GM19043 (cell line): ENCODE measurements around the gene DUSP8.
"Not testable (repeated sequence)": the region's sequence is repeated elsewhere in the genome, so short reads cannot be mapped to it uniquely, and the experiment has no call there.

Experiments used
- ATAC-seq: cut with Tn5 transposase; IDR thresholded peaks from one replicate; pipeline ENCODE4 v1.9.1; 2021; ENCODE audit warnings: low read depth; ENCODE audit not compliant: unreplicated experiment

Gene DUSP8

DNA sequence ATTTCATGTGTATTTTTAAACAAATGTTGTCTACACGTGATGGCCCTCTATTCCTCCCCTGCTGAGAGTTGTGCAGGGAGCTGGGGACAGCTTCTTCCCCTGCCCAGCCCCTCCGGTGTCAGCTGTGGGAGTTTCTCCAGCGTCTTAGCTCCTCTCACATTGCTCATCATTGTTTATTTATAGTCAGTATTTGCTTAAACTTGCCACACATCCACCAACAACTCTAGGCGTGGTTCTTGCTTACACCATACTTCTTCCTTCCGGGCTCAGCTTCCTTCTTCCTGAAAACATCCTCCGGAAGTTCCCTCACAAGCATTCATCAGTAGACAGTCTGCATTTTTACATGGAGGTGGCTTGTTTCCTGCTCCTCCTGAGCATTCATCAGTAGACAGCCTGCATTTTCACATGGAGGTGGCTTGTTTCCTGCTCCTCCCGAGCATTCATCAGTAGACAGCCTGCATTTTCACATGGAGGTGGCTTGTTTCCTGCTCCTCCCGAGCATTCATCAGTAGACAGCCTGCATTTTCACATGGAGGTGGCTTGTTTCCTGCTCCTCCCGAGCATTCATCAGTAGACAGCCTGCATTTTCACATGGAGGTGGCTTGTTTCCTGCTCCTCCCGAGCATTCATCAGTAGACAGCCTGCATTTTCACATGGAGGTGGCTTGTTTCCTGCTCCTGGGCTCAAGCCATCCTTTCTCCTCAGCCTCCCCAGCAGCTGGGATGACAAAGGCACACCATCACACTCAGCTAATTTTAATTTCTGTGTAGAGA, 17.3 kb upstream of the DUSP8 start:
- ATAC-seq, result not testable (repeated sequence)

DNA sequence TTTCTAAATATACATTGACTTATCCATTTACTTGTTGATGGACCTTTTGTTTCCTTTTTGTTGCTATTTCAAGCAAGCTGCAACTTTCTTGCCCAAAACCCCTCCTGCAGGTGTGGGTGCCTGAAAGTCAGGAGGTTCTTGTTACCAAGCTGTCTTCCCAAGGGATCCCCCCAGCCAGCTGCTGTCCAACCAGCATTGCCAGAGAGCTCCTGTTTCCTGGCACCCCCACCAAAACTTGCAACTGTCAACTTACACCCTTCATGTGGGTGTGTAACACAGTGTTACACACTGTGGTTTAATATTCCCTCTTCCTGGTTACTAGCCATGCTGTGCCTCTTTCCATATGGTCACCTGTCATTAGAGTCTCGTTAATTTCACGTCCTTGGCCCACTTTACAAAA, 14.6 kb upstream of the DUSP8 start:
- ATAC-seq, result no peak

DNA sequence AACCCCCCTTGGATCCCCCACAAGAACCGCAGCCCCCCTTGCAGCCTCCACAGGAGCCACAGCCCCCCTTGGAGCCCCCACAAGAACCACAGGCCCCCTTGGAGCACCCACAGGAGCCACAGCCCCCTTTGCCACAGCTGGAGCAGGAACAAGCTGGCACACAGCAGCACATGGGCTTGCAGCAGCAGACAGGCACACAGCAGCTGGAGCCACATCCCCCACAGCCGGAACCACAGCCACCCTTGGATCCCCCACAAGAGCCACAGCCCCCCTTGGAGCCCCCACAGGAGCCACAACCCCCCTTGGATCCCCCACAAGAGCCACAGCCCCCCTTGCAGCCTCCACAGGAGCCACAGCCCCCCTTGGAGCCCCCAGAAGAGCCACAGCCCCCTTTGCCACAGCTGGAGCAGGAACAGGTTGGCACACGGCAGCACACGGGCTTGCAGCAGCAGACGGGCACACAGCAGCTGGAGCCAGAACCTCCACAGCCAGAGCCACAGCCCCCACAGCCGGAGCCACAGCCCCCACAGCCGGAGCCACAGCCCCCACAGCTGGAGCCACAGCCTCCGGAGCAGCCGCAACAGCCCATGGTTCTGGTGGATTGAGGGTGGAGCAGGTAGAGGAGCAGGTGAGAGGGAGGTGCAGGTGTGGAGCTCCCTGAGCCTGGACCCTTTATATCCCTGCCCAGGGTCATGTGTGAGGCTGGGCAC, 12.7 kb upstream of the DUSP8 start, which contains the start of gene KRTAP5-1:
Gene KRTAP5-1 (minus strand): TSS at position 623 of the 710 bp plus-strand sequence. CDS start 34 bp downstream, at position 589.
- not testable (repeated sequence) for ATAC-seq

DNA sequence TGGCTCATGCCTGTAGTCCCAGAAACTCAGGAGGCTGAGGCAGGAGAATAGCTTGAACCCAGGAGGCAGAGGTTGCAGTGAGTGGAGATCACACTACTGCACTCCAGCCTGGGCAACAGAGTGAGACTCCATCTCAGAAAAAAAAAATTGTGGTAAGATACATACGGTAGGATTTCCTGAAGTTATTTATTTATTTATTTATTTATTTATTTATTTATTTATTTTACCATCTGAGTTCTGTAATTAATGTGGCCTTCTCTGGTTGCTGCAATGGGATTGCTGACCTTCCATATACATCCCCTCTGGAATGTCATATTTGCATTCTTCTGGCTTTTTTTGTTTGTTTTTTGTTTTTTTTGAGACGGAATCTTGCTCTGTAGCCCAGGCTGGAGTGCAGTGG, 10.8 kb upstream of the DUSP8 start:
- not testable (repeated sequence) for ATAC-seq

DNA sequence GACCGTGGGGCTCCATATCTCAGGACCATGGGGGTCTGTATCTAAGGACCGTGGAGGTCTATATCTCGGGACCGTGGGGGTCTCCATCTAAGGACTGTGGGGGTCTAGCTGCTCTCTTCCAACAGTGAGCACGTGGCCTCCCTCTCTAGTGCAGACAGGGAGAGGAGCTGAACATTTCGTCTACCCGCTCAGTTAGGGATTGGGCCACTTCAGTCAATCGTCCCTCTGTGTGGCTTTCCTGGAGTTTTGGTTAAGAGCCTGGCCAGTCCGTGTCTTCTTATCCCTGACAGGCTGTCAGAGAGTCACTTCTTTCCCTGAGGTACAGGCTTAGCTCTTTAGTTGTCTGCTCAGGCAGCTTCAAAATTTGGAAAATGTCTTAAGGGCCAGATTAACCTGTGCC, 9.9 kb upstream of the DUSP8 start:
- ATAC-seq, result no peak

DNA sequence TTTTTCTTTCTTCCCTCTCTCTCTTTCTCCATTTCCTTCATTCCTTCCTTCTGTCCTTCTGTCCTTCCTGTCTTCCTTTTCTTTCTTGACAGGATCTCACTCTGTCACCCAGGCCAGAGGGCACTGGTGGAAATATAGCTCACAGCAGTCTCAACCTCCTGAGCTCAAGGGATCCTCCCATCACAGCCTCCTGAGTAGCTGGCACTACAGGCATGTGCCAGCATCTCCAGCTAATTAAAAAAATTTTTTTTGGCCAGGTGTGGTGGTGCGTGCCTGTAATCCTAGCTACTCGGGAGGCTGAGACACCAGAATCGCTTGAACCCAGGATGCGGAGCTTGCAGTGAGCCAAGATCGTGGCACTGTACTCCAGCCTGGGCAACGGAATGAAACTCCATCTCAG, 4.8 kb upstream of the DUSP8 start:
- ATAC-seq, result no peak

DNA sequence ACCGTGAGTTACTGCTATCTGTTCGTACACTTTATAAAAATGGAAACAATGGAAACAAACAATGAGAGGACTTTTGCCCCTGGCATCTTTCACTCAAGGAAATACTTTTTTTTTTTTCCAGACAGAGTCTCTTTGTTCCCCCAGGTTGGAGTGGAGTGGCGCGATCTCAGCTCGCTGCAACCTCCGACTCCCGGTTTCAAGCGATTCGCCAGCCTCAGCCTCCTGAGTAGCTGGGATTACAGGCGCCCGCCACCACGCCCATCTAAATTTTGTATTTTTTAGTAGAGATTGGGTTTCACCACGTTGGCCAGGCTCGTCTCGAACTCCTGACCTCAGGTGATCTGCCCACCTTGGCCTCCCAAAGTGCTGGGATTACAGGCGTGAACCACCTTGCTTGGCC, 3.7 kb upstream of the DUSP8 start:
- ATAC-seq, result not testable (repeated sequence)

DNA sequence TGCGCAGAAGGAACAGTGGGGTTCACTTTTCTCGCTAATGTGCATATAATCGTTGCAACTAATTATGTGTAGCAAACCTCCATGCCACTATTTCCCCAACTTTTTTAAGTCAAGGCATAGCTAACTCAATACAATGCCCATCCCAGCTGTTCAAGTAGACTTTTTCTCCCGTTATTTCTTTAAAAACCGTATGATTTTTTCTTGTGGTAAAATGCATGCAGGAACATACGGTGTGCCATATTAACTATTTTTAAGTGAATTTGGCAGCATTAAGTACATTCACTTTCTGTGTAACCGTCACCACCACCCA, 2.8 kb upstream of the DUSP8 start:
- no peak for ATAC-seq

DNA sequence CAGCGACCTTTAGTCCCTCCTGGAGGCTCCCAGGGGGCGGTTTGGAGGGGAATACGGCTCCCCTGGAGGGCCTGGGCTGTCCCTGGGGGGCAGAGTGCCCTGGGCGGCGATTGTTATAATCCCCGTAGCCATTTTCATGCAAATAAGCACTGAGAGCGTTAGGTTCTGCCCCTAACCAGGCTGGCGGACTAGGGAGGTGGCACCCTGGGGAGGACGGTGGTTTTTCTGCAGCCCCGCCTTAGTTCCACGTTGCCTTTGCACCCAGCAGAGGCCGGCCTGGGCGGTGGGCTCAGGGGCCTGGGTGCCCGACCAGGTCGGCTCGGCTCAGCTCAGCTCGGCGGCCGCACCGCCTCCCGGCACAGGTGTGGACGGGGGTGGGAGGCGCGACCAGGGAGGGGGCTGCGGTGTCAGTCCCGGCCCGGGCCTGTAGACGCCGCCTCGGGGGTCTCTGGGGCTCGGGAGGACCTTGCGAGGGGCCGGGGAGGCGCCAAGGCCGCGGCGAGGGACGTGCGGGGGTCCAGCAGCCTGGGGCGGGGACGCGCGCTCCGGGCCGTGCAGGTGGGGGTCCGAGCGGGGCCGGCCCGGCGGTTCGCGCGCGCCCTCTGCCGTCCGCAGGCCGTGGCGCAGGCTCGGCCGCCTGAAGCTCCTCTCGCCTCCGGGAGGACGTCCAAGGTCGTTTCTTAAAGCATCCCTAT, 2.3 kb upstream of the DUSP8 start:
- no peak for ATAC-seq

DNA sequence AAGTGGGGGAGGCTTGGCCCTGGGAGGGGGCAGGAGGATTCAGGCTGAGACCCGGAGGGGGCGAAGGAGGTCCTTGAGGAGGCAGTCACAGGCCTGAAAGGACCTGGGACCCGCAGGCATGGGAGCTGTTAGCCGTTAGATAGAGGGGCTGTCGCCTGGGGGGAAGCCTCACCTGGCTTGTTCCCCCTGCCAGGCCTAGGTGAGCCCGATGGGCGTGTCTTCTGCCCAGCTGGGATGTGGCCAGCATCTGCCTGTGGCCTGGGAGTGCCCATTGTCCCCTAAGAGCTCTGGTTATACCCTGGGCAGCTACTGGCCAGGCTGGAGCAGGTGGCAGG, 1.8 kb upstream of the DUSP8 start:
- no peak for ATAC-seq

DNA sequence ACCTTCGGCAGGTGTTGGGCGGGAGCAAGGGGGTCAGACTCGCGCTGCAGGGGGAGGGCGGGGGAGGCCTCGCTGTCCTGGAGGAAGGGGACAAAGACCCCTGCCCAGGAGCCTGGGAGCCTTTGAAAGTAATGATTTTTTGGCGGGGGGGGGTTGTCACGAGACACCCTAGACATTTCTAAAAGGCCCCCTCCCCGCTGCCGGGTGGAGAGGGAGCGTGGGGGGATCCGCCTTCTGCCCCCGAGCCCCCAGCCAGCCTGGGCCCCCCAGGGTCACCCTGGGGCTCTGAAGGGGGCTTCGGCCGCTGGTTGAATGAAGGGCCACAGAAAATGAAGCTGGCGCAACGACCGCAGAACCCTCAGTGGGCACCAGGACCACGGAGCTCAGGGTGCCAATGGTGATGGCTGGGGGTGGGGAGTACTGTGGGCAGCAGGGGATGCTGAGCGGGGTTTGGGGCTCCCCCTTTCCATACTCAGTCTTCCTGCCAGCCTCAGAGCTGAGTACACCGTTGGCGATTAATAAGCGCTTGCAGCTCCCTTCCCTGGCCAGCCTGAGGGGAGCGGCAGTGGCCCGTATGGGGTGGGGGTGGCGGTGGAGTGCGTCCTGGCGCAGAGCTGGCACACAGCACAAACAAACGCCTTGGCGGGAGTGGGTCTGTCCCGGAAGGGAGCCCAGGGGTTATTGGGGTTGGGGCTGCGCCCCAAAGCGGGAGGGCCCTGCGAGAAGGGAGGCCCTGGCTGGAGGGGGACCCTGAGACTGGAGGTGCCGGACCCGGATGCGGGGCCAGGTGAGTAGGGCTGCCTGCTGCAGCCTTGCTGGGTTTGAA, 1.2 kb upstream of the DUSP8 start:
- no peak for ATAC-seq

DNA sequence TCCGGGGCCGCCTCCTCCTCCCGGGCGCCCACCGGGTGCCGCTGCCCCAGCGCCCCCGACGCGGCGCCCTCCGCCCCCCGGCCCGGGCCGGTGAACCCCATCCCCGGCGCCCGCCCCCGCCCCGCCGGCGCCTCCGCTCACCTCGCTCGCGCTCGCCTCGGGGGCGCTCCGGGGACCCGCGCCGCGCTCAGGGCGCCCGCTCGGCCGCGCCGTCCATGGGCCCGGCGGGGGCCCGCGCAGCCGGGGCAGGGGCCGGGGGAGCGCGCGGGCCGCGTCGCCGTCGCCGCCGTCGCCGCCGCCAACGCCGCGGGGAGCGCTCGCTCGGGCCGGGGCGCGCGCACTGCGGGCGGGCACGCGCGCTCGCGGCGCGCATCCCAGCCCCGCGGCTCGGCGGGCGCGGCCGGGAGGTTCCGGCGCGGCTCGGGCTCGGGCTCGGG, 293 bp downstream of the DUSP8 start:
- no peak for ATAC-seq

DNA sequence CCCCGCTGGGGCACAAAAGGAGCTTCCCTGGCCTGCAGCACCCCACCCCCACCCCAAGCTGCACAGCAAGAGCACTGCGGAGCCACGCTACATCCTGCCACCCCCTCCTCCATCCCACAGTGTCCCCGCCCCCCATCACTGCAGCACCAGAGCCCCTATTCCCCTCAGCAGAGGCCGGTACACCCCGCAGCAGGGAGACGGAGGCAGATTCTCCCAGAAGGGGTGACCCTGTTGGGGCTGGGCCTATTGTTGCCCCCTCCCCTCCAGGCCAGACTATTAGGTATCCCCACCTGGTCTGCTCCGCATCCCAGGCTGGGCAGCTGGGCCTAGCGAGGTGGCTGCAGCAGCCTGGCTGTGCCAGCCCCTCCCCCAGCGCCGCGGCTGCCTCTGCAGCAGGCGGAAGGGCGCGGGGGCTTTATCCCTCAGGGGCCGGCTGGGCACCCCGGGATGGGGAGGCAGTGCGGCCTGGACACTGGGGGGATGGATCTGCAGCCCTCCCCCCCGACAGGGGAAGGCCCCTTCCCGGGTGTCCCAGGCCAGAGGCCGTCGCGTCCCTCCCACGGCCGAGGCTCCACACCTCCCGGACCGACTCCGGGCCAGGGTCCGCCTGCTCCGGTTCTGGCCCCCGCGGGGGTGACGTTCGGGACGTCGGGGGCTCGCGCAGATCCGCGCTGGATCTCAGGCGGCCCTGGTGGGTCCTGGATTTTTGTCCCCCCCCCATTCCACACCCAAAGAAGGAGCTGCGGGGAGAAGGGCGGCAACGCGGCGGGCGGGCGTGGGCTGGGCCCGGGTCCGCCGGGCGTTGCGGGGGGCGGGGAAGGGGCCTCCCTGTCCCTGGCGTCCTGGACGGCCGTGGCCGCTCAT, 943 bp downstream of the DUSP8 start:
- no peak for ATAC-seq

DNA sequence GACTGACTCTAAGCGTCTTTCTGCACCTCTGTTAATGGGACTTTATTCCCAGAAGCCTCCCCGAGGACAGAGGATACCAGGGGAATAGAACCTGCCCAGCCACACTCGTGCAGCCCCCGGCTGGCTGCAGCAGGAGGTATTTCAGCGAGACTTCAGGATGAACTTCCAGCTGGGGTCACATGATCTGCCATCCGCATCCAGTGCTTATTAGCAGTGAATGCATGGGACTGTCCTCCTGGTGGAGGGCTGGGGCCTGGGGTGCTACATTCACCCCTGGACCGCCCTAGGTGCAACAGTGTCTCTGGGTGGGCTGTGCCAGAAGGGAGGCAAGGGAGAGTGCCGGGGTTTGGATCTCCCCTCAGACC, 1.6 kb downstream of the DUSP8 start:
- ATAC-seq, result no peak

DNA sequence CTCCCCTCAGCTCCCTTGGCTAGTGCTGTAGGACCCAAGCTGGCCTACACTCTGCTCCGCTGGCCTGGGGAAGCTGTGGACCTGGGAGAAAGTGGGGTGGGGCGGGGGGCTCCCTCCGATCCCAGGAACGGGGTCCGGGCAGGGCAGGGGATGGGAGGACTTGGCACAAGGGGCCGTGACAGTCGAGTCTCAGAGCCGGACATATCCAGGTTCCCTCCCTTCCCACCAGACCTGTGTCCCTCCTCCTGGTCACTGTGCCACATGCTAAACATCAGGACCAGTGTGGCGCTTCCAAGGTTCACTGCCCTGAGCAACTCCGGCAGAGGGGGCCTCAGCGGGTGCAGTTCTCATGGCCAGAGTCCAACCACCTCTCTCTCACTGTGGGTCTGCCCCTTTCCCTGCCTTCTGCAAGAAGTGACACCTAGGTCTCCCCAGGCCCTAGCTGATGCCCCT, 2.0 kb downstream of the DUSP8 start:
- no peak for ATAC-seq

DNA sequence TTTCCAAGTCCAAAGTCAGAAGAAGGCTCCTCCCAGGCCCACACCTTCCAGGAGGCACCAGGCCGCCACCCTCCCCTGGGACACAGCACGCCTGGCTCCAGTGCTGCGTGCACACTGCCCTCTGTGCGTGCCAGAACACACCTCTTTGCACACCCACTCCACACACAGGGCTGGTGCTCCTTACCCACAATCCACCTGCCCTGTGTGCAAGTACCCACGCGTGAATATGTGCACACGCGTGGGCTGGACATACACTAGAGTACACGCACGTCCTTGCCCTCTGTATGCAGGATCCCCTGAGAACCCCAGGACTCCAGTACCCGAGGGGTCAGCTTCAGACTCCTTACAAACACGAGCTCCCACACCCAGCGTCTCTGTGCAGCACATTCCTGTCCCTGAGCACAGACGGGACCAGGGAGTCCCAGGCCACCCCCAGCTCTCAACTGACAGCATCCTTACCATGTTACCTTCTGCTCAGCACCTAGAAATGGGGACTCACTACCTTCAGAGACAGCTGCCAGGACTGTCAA, 2.8 kb downstream of the DUSP8 start:
- ATAC-seq, result no peak

DNA sequence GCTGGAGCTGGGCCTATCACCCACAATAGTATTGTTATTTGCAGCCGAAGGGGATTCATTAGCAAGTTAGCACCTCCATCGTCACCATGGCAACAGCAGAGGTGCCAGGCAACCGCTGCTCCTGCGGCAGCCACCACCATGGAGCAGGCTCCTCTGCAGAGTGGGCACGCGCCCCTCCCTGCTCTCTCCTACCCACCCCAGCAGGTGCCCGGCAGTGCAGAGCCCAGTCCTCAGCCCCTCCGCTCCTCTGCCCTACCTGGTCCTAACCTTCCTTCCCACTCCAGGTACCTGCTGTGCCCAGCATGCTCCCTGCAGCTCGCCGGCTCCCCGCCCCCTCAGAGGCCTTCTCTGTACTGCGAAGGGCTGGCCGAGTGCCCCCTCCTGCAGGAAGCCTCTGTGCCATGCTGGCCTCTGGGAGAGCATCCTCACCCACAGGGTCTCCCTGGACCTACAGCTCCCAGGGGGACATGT, 3.6 kb downstream of the DUSP8 start:
- no peak for ATAC-seq

DNA sequence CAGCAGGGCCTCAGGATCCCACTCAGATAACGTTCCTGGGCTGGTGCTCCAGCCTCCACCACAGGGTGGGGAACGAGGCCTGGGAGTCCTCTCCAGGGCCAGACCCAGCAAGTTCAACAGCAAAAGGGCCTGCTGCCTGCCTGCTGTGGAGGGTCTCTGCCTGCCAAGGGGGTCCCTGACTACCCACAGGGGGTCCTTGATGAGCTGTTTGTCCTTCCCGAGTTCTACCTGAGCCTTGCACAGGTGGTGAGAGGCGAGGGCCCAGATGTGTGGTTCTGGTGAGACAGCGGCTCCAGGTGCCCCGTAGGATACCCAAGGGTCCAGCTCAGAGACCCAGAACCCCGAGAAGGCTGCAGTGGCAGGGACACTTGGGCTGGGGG, 4.4 kb downstream of the DUSP8 start:
- no peak for ATAC-seq

DNA sequence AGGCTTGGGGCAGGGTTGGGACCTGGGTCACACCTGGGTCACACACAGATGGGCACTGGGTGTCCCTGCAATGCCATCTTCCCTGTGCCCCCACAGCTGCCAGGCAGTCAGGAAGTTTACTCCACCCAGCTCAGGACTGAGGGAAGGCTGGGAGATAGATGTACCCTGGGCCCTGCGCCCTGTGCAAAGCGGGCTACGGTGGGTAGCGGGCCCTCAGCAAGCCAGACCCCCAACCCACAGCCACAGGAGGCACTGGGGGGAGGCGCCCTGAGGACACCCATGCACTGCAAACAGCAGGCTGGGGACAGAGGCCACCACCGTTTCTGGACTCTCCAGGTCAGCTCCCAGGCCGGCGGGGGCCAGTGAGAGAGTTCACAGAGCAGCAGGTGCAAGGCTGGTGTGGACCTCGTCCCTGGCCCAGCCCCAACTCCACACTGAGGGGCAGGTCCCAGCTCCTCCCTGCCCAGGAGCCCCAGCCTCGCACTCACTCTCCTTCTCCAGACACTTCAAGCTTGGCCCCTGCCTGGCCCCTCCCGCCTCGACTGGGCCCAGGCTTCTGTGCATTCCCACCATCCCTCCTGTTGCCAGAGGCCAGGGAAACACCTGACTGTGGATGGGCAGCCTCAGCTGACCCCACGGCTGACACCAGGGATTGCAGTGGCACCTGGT, 4.9 kb downstream of the DUSP8 start:
- ATAC-seq, result no peak
